Measurements from ENCODE around the gene C10orf90. TPM values are rescaled to one million over a fixed set of nuclear protein-coding genes. Genes with fewer than 3 reads are reported as not detected.

C10orf90 gene
- total and polyA plus RNA-seq, 2 of the 8 experiments (the other 6 are each of a cell fraction or from before 2014, with no cell fraction given): 0.21 TPM; not detected in 1

DNA sequence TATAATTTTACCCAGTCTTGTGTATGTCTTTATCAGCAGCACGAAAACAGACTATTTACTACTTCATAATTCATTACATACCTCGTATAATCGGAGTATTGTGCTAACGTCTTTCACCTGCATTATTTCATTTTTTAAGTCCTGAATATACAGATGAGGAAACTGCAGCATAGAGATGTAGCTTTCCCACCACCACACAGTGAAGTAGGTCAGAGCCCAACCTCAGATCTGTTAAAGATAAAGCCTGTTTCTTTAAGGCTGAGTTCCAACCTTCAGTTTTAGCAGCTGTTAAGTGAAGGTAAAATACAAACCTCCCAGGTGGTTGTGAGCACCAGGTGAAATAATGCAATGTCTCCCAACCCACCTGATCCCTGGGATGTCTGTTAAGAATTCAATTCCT, 280.2 kb downstream of the C10orf90 start:
- DNase-seq (ENCODE audit: low read depth in 1 of 2, low spot score in 2 of 2) (no peak), FAIRE-seq (no peak)
- Histone ChIP-seq H2BK20ac (ENCODE audit: low read length) (no peak overlapping the region), H3K23me2 (ENCODE audit: low read depth, low read length) (peaks cover 13% of the 10 kb centered on the region), H2AFZ (ENCODE audit: low read length) (no peak overlapping the region), H2AK5ac (ENCODE audit: low read depth, low read length) (no peak overlapping the region), H3K4me1 (replicated peaks in 1 of 4; ENCODE audit: control insufficient read depth in 3 of 4, insufficient read depth in 4 of 4, low read length in 3 of 4) (peaks cover 0 to 2% (median 0%) of the 10 kb centered on the region in 4 experiments; a peak in 4 of 7 replicates), H3K27ac (ENCODE audit: low read depth, low read length) (no peak overlapping the region), H2BK12ac (ENCODE audit: low read depth, low read length) (no peak overlapping the region), H3K4me3 (ENCODE audit: extremely low read depth in 1 of 4, insufficient read depth in 2 of 4, low read depth in 3 of 4, low read length in 4 of 4) (no peak overlapping the region), H2BK120ac (replicated peaks; ENCODE audit: low read depth, low read length) (no peak overlapping the region), H3K4ac (replicated peaks; ENCODE audit: insufficient read length, low read depth, low read length) (no peak overlapping the region), H3K14ac (ENCODE audit: insufficient read length) (no peak overlapping the region), H4K8ac (ENCODE audit: extremely low read depth, insufficient read depth, low read length) (no peak overlapping the region), H4K5ac (ENCODE audit: insufficient read length, low read depth, low read length) (no peak overlapping the region), H3K18ac (ENCODE audit: extremely low read depth, low read length) (no peak overlapping the region), H2BK5ac (ENCODE audit: low read depth, low read length) (no peak overlapping the region), H3K9me3 (ENCODE audit: insufficient read depth in 2 of 2, low read depth in 1 of 2, low read length in 1 of 2) (no peaks in the 10 kb centered on the region; a peak in 2 of 4 replicates), H3K79me2 (ENCODE audit: control insufficient read depth in 1 of 2, insufficient read depth in 2 of 2, low read length in 2 of 2) (no peaks in the 10 kb centered on the region), H3K27me3 (replicated peaks in 1 of 4; ENCODE audit: control insufficient read depth in 3 of 4, extremely low read depth in 1 of 4, insufficient read depth in 3 of 4, low read length in 3 of 4) (peaks cover 10 to 28% (median 27%) of the 10 kb centered on the region in 4 experiments), H3K23ac (ENCODE audit: insufficient read length) (no peak overlapping the region), H3K79me1 (ENCODE audit: low read depth, low read length) (no peaks in the 10 kb centered on the region), H3K56ac (replicated peaks; ENCODE audit: insufficient read length, low read depth, low read length) (no peak overlapping the region), H3K9ac (replicated peaks in 1 of 4; ENCODE audit: extremely low read depth in 1 of 4, low read depth in 3 of 4, low read length in 3 of 4) (no peak overlapping the region), H3K4me2 (ENCODE audit: insufficient read depth in 1 of 2, low read depth in 2 of 2, low read length in 2 of 2) (no peak overlapping the region), H2BK15ac (ENCODE audit: low read length) (no peak overlapping the region), H3K36me3 (ENCODE audit: control insufficient read depth in 2 of 4, insufficient read depth in 4 of 4, low read length in 3 of 4) (no peaks in the 10 kb centered on the region), H4K91ac (replicated peaks; ENCODE audit: insufficient read length, low read length) (no peak overlapping the region), H4K20me1 (replicated peaks in 1 of 2; ENCODE audit: control insufficient read depth in 1 of 2, insufficient read depth in 2 of 2, low read length in 2 of 2) (no peaks in the 10 kb centered on the region)
- CTCF ChIA-PET (ENCODE audit: partially characterized antibody): interaction anchor here (0.8 to 1.3 kb wide), 5 partner anchors 76 to 408 kb away, joined by 3 to 4 read pairs (median 3); no protein-coding TSS in a partner anchor
- no peak for TF ChIP-seq YY1 (IDR thresholded peaks at IDR 0.05; ENCODE audit: low read depth, low read length)
- no peak for TF ChIP-seq SP4 (IDR thresholded peaks at IDR 0.05; ENCODE audit: low read length)
- TF ChIP-seq MAFK (IDR thresholded peaks at IDR 0.05; ENCODE audit: low read depth, low read length): no peak
- no peak for TF ChIP-seq SAP30 (IDR thresholded peaks at IDR 0.05; ENCODE audit: insufficient read depth, insufficient replicate concordance, low read length)
- no peak for TF ChIP-seq CTBP2 (IDR thresholded peaks at IDR 0.05; ENCODE audit: borderline replicate concordance, insufficient read depth, insufficient read length, low read length)
- TF ChIP-seq RBBP5 (IDR thresholded peaks at IDR 0.05; ENCODE audit: borderline replicate concordance, low read depth, low read length): no peak
- TF ChIP-seq JUND (IDR thresholded peaks at IDR 0.05; ENCODE audit: low read length): no peak
- no peak for TF ChIP-seq TEAD4 (IDR thresholded peaks at IDR 0.05; ENCODE audit: low read depth, low read length)
- TF ChIP-seq TBP (IDR thresholded peaks at IDR 0.05; ENCODE audit: low read depth, low read length): no peak
- no peak for TF ChIP-seq NANOG (IDR thresholded peaks at IDR 0.05; ENCODE audit: insufficient read depth, low read depth, low read length, poor library complexity, severe bottlenecking)
- no peak for TF ChIP-seq RXRA (IDR thresholded peaks at IDR 0.05; ENCODE audit: insufficient read depth, low read depth, low read length)
- TF ChIP-seq FOSL1 (IDR thresholded peaks at IDR 0.05; ENCODE audit: insufficient read depth, low read depth, low read length): no peak
- TF ChIP-seq KDM4A (IDR thresholded peaks at IDR 0.05; ENCODE audit: low read depth, low read length, severe bottlenecking): no peak
- no peak for TF ChIP-seq RAD21 (IDR thresholded peaks at IDR 0.05 in 1 of 2, conservative IDR thresholded peaks at IDR 0.05 in 1 of 2; ENCODE audit: low read depth in 2 of 2, low read length in 2 of 2)
- POLR2A ChIA-PET (ENCODE audit: partially characterized antibody): no interaction called here
- WGBS, 2 experiments (ENCODE audit: extremely low coverage in 1 of 2, insufficient coverage in 1 of 2, insufficient read length in 1 of 2, insufficient replicate concordance in 2 of 2, low coverage in 1 of 2, low lambda C conversion rate in 2 of 2, missing lambda C conversion rate in 1 of 2): 97% methylated on average over 4 of the region's 4 CpGs; no CpG with 5 or more reads in 1 of the 2 experiments

All from H1 (cell line).